Measurements from ENCODE around the gene ZNF518A. TPM values are rescaled to one million over a fixed set of nuclear protein-coding genes. Genes with fewer than 3 reads are reported as not detected.
"Not testable (repeated sequence)": the region's sequence is repeated elsewhere in the genome, so short reads cannot be mapped to it uniquely, and the experiment has no call there.

The ZNF518A gene
- total RNA-seq, 1 donor = 7.7 TPM

DNA sequence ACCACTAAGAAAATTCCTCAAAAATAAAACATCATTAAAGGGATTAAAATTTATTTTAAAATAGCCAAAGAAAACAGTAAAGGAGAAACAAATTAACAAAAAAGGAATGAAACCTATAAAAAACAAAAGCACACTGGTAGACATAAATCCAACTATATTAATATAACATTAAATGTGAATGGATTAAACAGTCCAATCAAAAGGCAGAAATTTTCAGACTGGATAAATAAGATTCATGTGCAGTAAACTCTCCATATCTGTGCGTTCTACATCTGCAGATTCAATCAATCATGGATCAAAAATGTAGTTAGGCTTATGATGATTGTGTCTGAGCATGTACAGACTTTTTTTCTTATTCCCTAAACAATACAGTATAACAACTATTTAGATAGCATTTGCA is 42.6 kb downstream of the ZNF518A start:
- no peaks in the 10 kb centered on the region for H3K27me3 ChIP-seq (ENCODE audit: insufficient read depth, low read length)
- no peak overlapping the region for H3K4me3 ChIP-seq (ENCODE audit: low read length)
- peaks cover 73% of the 10 kb centered on the region for H3K9me3 ChIP-seq (ENCODE audit: low read depth, low read length)
- H3K4me1 ChIP-seq (ENCODE audit: insufficient read depth, low read length) = no peaks in the 10 kb centered on the region

DNA sequence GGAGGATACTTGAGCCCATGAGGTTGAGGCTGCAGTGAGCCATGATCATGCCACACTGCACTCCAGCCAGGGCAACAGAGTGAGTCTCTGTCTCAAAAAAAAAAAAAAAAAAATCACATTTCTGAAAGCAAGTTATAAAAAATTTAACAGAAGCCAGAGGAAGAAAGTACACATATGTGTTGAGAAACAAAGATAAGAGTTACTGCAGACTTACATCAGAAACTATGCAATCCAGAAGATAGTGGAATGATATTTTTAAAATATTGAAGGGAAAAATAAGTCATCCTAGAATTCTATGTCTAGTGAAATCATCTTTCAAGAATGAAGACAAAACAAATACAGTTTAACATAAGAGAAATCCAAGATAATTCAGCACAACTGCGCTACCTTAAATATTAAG is 46.9 kb downstream of the ZNF518A start:
- H3K4me3 ChIP-seq (ENCODE audit: low read length) = no peak overlapping the region
- no peaks in the 10 kb centered on the region for H3K4me1 ChIP-seq (ENCODE audit: insufficient read depth, low read length)
- H3K9me3 ChIP-seq (ENCODE audit: low read depth, low read length) = peaks cover 45% of the 10 kb centered on the region
- H3K27me3 ChIP-seq (ENCODE audit: insufficient read depth, low read length) = no peaks in the 10 kb centered on the region

DNA sequence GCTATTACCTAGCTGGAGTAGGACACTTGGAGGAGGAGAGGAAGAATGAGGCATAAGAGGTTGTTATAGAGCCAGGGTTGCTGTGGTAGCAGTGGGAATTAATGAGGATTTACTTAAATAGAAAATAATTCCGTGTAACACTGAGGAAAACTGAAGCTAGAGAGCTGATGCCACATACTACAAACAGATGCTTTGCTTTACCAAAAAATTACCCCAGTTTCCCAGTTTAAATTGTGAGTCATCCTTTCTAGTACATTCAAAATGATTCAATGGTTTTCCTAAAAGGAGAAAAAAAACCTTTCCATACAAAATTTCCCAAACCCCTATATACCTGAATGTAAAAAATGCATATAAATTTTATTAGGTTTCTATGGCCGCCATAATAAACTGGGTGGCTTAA is 58.3 kb downstream of the ZNF518A start:
- no peaks in the 10 kb centered on the region for H3K9me3 ChIP-seq (ENCODE audit: low read depth, low read length)
- no peak overlapping the region for H3K4me3 ChIP-seq (ENCODE audit: low read length)
- no peaks in the 10 kb centered on the region for H3K27me3 ChIP-seq (ENCODE audit: insufficient read depth, low read length)
- H3K4me1 ChIP-seq (ENCODE audit: insufficient read depth, low read length) = no peaks in the 10 kb centered on the region

DNA sequence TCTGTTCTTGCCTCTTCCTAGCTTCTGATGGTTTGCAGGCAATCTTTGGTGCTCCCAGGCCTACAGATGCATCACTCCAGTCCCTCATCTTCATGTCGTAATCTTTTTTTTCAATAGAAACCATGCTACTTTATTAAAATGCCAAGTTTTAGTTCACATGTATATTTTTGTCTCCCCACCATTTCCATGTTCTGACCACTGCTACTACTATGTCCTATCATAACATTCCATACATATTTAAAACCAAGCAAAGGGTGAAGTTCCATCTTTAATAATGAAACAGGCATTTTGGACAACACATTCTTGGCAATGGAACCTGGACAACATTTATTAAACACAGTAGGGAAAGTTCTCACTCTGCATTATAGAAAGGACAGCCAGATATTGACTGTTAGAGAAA is 58.8 kb downstream of the ZNF518A start:
- H3K4me3 ChIP-seq (ENCODE audit: low read length) = no peak overlapping the region
- no peaks in the 10 kb centered on the region for H3K4me1 ChIP-seq (ENCODE audit: insufficient read depth, low read length)
- H3K9me3 ChIP-seq (ENCODE audit: low read depth, low read length) = no peaks in the 10 kb centered on the region

DNA sequence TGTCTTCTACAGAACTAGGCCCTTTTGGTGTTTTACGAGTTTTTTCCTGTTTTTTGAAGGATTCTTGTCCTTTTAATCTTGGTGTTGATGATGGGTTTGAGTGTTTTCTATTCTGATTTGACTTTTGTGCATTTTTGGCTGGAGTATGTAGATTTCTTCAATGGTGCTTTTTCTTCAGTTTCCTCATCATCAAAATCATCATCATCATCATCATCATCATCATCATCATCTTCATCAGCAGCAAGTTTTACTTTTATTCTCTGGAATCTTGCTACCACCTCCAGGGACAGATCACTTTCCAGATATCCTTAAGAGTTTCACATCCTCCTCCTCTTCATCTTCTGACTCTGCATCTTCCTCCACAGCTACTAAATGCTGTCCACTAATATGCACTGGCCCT is 59.4 kb downstream of the ZNF518A start:
- H3K27me3 ChIP-seq (ENCODE audit: insufficient read depth, low read length); H3K4me1 ChIP-seq (ENCODE audit: insufficient read depth, low read length); H3K4me3 ChIP-seq (ENCODE audit: low read length); H3K9me3 ChIP-seq (ENCODE audit: low read depth, low read length): not testable (repeated sequence)

More for the DNA sequence above, 58.8 kb downstream of the ZNF518A start:
- H3K27me3 ChIP-seq (ENCODE audit: insufficient read depth, low read length) = no peaks in the 10 kb centered on the region

DNA sequence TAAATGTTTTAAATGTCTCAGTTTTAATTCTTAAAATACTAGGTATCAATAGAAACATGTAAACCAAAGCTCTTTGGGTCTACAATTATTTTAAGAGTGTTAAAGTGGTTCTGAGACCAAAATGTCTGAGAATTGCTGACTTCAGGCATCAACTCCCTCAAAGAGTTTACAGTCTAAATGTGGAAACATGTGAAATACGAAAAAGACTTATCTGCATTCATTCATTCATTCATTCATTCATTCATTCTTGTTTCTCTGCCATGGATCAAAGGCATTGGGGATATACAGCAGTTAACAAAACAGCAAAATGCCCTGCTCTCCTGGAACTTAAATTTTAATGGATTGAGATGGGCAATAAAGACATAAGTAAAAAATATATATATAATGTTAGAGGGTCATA is 71.4 kb downstream of the ZNF518A start:
- no peaks in the 10 kb centered on the region for H3K27me3 ChIP-seq (ENCODE audit: insufficient read depth, low read length)
- H3K9me3 ChIP-seq (ENCODE audit: low read depth, low read length) = no peaks in the 10 kb centered on the region
- no peaks in the 10 kb centered on the region for H3K4me1 ChIP-seq (ENCODE audit: insufficient read depth, low read length)
- H3K4me3 ChIP-seq (ENCODE audit: low read length) = no peak overlapping the region

DNA sequence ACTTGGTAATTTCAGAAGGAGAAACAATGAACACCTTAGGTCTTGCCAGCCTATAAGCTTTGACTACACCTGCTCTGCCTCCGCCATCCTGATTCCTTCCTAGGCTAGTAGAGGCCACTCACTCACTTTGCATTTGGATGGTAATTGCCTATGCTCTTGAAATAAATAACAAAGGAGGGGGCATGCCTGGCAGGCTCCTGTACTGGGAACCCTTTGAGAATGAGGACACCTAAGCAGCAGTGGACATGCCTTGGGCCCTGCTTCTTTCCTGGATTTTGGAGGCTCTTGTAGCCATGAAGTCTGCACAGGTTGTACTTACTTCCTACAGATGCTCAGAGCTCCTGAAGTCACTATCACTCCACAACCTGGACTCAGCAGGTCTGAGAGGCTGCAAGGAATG is 75.5 kb downstream of the ZNF518A start:
- Histone ChIP-seq H3K9me3 (ENCODE audit: low read depth, low read length) (no peaks in the 10 kb centered on the region), H3K4me3 (ENCODE audit: low read length) (no peak overlapping the region), H3K4me1 (ENCODE audit: insufficient read depth, low read length) (no peaks in the 10 kb centered on the region), H3K27me3 (ENCODE audit: insufficient read depth, low read length) (no peaks in the 10 kb centered on the region)

DNA sequence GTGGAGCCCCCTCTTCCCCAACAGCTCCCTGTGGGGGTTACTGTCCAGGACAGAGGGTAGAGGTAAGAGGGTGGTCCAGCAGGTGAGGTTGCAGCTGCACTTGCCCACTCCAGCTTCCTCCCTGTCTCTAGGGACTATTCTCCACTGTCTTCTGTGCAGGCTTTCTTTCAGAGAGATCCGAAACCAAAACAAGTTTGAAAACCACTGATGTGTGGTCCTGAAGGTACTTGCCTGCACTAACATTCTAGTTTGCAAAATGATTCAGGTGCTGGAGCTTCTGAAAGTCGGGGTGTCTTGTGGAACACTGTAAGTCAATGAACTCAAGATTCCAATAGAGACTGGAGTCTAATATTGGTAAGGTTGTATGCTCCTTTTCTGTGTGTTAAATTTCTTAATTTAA is 78.2 kb downstream of the ZNF518A start:
- no peak overlapping the region for H3K4me3 ChIP-seq (ENCODE audit: low read length)
- no peaks in the 10 kb centered on the region for H3K4me1 ChIP-seq (ENCODE audit: insufficient read depth, low read length)
- no peaks in the 10 kb centered on the region for H3K9me3 ChIP-seq (ENCODE audit: low read depth, low read length)
- H3K27me3 ChIP-seq (ENCODE audit: insufficient read depth, low read length) = no peaks in the 10 kb centered on the region

DNA sequence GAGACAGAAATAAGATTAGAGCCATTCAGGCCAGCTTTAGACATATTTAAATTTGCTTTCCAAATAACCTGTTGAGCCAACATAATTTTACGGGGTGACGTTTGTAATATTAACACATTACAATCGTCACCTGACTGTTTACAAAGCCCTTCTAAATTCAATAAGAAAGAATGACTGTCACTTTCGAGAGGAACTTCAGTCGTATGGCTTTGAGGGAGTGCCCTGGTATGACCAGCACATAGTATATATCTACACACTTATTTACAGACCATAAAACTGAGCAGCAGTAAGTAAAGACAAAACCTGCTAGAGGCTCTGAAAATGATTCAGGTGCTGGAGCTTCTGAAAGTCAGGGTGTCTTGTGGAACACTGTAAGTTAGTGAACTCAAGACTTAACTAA is 78.8 kb downstream of the ZNF518A start:
- Histone ChIP-seq H3K4me3 (ENCODE audit: low read length) (no peak overlapping the region), H3K4me1 (ENCODE audit: insufficient read depth, low read length) (no peaks in the 10 kb centered on the region), H3K27me3 (ENCODE audit: insufficient read depth, low read length) (no peaks in the 10 kb centered on the region), H3K9me3 (ENCODE audit: low read depth, low read length) (no peaks in the 10 kb centered on the region)

DNA sequence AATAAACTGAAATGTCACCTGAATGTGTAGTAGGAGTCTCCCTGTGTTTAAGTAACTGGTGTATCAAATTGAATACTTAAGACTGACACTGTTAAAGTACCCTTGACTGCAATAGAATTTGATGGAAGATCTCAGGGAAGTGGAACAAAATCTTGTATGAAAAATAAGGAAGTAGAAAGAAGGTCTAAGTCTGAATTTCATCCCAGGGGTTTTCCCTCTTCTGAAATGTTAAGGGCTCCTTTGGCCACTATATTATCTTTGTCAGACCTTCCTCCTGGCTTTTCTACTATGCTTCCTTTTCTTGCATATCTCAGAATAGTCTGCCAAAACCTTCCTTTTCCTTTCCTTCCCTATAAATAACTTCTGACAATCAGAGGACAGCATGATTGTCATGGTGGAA is 81.7 kb downstream of the ZNF518A start:
- Histone ChIP-seq H3K4me1 (ENCODE audit: insufficient read depth, low read length) (no peaks in the 10 kb centered on the region), H3K9me3 (ENCODE audit: low read depth, low read length) (no peaks in the 10 kb centered on the region), H3K27me3 (ENCODE audit: insufficient read depth, low read length) (no peaks in the 10 kb centered on the region), H3K4me3 (ENCODE audit: low read length) (no peak overlapping the region)

DNA sequence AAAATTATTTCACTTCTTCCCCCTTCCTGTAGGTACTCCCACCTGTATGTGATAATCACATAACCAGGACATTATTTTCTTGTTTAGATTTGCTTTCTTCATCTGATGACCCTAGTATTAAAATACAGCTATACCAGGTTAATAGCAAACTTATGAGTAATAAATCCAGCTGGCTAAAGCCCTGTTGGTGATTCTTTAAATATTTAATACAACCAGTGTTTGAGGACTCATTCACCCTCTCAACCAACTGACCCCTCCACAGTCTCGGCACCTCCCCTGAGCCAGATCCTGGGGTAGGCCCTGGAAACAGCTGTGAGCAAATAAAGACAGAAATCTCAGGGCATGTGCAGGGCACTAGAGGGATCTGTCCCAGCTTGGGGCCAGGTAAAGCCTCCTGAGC is 82.8 kb downstream of the ZNF518A start:
- no peaks in the 10 kb centered on the region for H3K4me1 ChIP-seq (ENCODE audit: insufficient read depth, low read length)
- H3K9me3 ChIP-seq (ENCODE audit: low read depth, low read length) = no peaks in the 10 kb centered on the region
- H3K27me3 ChIP-seq (ENCODE audit: insufficient read depth, low read length) = no peaks in the 10 kb centered on the region
- no peak overlapping the region for H3K4me3 ChIP-seq (ENCODE audit: low read length)

Other genes starting within 250 kb of the ZNF518A start
- gene CC2D2B, start 222.3 kb upstream of the ZNF518A start, total RNA-seq = 1.2 TPM
- 14.7 TPM for gene CCNJ, start 86.7 kb upstream of the ZNF518A start, total RNA-seq
- 3.6 TPM for gene BLNK, start 141.3 kb downstream of the ZNF518A start, total RNA-seq
- 0.10 TPM for gene DNTT, start 174.1 kb downstream of the ZNF518A start, total RNA-seq
- not detected for gene OPALIN, start 228.7 kb downstream of the ZNF518A start, total RNA-seq